MM.1S (cell line): Measurements from ENCODE around the gene SLC39A12.

Experiments
- CTCF ChIP-seq: fragments of 300-600 bp; sonication (generic); IDR thresholded peaks from 2 replicates; pipeline ENCODE4 v1.5.1; 2016; ENCODE audit warnings: antibody characterized with exemption, low read length, mixed read lengths
- EZH2 ChIP-seq: fragments of 300-600 bp; sonication (generic); optimal IDR thresholded peaks from 2 replicates; pipeline ENCODE3; 2017; ENCODE audit warnings: low read depth, mild to moderate bottlenecking, antibody characterized with exemption, low read length, mixed read lengths
- EZH2phosphoT487 ChIP-seq: fragments of 300-600 bp; sonication (generic); IDR thresholded peaks from 2 replicates; pipeline ENCODE4 v1.6.1; 2018; ENCODE audit warnings: antibody characterized with exemption, low read length

GRCh38 chr10:18059826-18060559, 108.3 kb downstream of the SLC39A12 start:
- no peak for TF ChIP-seq CTCF
- TF ChIP-seq EZH2, result no peak
- no peak for TF ChIP-seq EZH2phosphoT487
